ENCODE data around the gene PABPN1. TPM values are rescaled to one million over a fixed set of nuclear protein-coding genes. Genes with fewer than 3 reads are reported as not detected.

Gene PABPN1
- total and polyA plus RNA-seq, 9 of the 15 experiments (the other 6 are each of a cell fraction or from before 2014, with no cell fraction given): 32.6 to 388 (median 178) TPM

- POLR2A ChIA-PET: interaction anchor here (0.6 to 1.6 kb wide), 4 partner anchors 20 to 70 kb away, joined by 3 to 11 read pairs (median 5); partner anchors contain the start of gene PABPN1
- in situ Hi-C loops (cut with MboI) (no loop called here), intact Hi-C loops (cut with micrococcal nuclease) (no loop called here)
- Histone ChIP-seq H3K9me1 (ENCODE audit: control insufficient read depth, insufficient read depth, low read length) (no peaks in the 10 kb centered on the region), H3K27ac (ENCODE audit: extremely low read depth, low read depth, low read length) (no peak overlapping the region), H3K9me3 (replicated peaks; ENCODE audit: control insufficient read depth, insufficient read depth, low read depth, low read length) (no peaks in the 10 kb centered on the region), H3K27me3 (ENCODE audit: control insufficient read depth in 2 of 2, insufficient read depth in 2 of 2, low read length in 2 of 2) (peaks cover 3 to 11% of the 10 kb centered on the region in 2 experiments; a peak in 2 of 5 replicates), H3K4me2 (ENCODE audit: insufficient read depth, low read length) (no peak overlapping the region), H3K79me2 (ENCODE audit: control insufficient read depth, insufficient read depth, low read length) (no peaks in the 10 kb centered on the region), H3K9ac (ENCODE audit: insufficient read depth in 1 of 2, low read depth in 2 of 2, low read length in 2 of 2) (peak overlapping the region in 1 of 2 experiments; percentile 74; a peak in 2 of 4 replicates), H4K20me1 (replicated peaks; ENCODE audit: control insufficient read depth, insufficient read depth, low read length) (no peaks in the 10 kb centered on the region), H3K4me3 (no peak overlapping the region), H3K4me1 (replicated peaks in 1 of 2; ENCODE audit: control insufficient read depth in 2 of 2, insufficient read depth in 2 of 2, low read length in 2 of 2) (peaks cover 11 to 20% of the 10 kb centered on the region in 2 experiments; a peak in 4 of 5 replicates), H2AFZ (ENCODE audit: low read depth, low read length) (peak overlapping the region; percentile 85), H3K36me3 (ENCODE audit: control insufficient read depth, insufficient read depth, low read length) (no peaks in the 10 kb centered on the region)
- WGBS (ENCODE audit: insufficient coverage, low coverage, missing lambda C conversion rate): 54% methylated on average over 4 of the region's 27 CpGs
- ATAC-seq: peak; percentile 22
- DNase-seq (ENCODE audit: extremely low read depth in 1 of 4, low spot score in 3 of 4): no peak
- FAIRE-seq: no peak
- BruUV-seq (replicated peaks): no TSS peak
- CTCF ChIA-PET (ENCODE audit: low intra/inter-chr PET ratio): no interaction called here
- no peak for TF ChIP-seq MYC (IDR thresholded peaks at IDR 0.05; ENCODE audit: low read depth, low read length)
- no peak for TF ChIP-seq MYC (CRISPR knock-in tag; IDR thresholded peaks at IDR 0.05; ENCODE audit: borderline replicate concordance, low read depth)
- no peak for TF ChIP-seq TBL1XR1 (IDR thresholded peaks at IDR 0.05; ENCODE audit: low read length in 2 of 2)
- TF ChIP-seq BHLHE40 (IDR thresholded peaks at IDR 0.05; ENCODE audit: low read length): no peak
- no peak for TF ChIP-seq ZBTB7A (IDR thresholded peaks at IDR 0.05; ENCODE audit: borderline replicate concordance, control insufficient read depth, low read depth, low read length)
- no peak for TF ChIP-seq EP400 (IDR thresholded peaks at IDR 0.05)
- peak; percentile 91 for TF ChIP-seq ZBTB33 (CRISPR knock-in tag; IDR thresholded peaks at IDR 0.05)
- no peak for TF ChIP-seq RB1 (IDR thresholded peaks at IDR 0.05; ENCODE audit: low read depth)
- no peak for TF ChIP-seq RFX7 (CRISPR knock-in tag; IDR thresholded peaks at IDR 0.05)
- no peak for TF ChIP-seq HNRNPH1 (optimal IDR thresholded peaks at IDR 0.05; ENCODE audit: low read depth, low read length)
- no peak for TF ChIP-seq KAT7 (CRISPR knock-in tag; IDR thresholded peaks at IDR 0.05; ENCODE audit: borderline replicate concordance)
- no peak for TF ChIP-seq ZNF445 (CRISPR knock-in tag; IDR thresholded peaks at IDR 0.05; ENCODE audit: low read depth)
- TF ChIP-seq RBM25 (IDR thresholded peaks at IDR 0.05; ENCODE audit: low read depth, low read length, severe bottlenecking): no peak
- no peak for TF ChIP-seq ZNF639 (CRISPR knock-in tag; conservative IDR thresholded peaks at IDR 0.05 in 1 of 2, IDR thresholded peaks at IDR 0.05 in 1 of 2)
- TF ChIP-seq CTCF (IDR thresholded peaks at IDR 0.05 in 2 of 3, conservative IDR thresholded peaks at IDR 0.05 in 1 of 3; ENCODE audit: insufficient read depth in 2 of 3, low read depth in 1 of 3, low read length in 3 of 3): 0 out of 6 replicates have a peak, but pooled peaks of 1 of the 3 experiments have one; percentile 9
- TF ChIP-seq SMAD4 (CRISPR knock-in tag; conservative IDR thresholded peaks at IDR 0.05): no peak
- TF ChIP-seq ZNF124 (CRISPR knock-in tag; IDR thresholded peaks at IDR 0.05): no peak
These were observed 25.6 kb downstream of the PABPN1 start for GRCh38 chr14:23346693-23347405.

Data from K562 (cell line).